ENCODE data around the gene SMG1.
"Not testable (repeated sequence)": the region's sequence is repeated elsewhere in the genome, so short reads cannot be mapped to it uniquely, and the experiment has no call there.

Gene SMG1

GRCh38 chr16:18774651-18775050 lies 151.6 kb downstream of the SMG1 start:
- H3K27ac ChIP-seq: not testable (repeated sequence)

GRCh38 chr16:18772171-18772570 lies 154.0 kb downstream of the SMG1 start:
- H3K27ac ChIP-seq: not testable (repeated sequence)

- not testable (repeated sequence) for H3K27ac ChIP-seq
Observed at GRCh38 chr16:18770336-18770962, 155.8 kb downstream of the SMG1 start.

- not testable (repeated sequence) for H3K27ac ChIP-seq
Observed at GRCh38 chr16:18767217-18767616, 159.0 kb downstream of the SMG1 start.

- not testable (repeated sequence) for H3K27ac ChIP-seq
Observed at GRCh38 chr16:18762713-18763112, 163.5 kb downstream of the SMG1 start.

- peak; percentile 48 for TF ChIP-seq CTCF (conservative IDR thresholded peaks at IDR 0.05)
- not testable (repeated sequence) for H3K27ac ChIP-seq
Observed at GRCh38 chr16:18759598-18760520, 166.3 kb downstream of the SMG1 start.

GRCh38 chr16:18757960-18758660 lies 168.1 kb downstream of the SMG1 start:
- H3K27ac ChIP-seq: not testable (repeated sequence)

GRCh38 chr16:18756639-18757038 lies 169.6 kb downstream of the SMG1 start:
- not testable (repeated sequence) for H3K27ac ChIP-seq

Data from C4-2B (cell line).